ENCODE data around the gene FSTL3.

GRCh38 chr19:695352-695949 is 19.3 kb downstream of the FSTL3 start, which contains the start of gene PRSS57:
- TF ChIP-seq, protein P1, sequence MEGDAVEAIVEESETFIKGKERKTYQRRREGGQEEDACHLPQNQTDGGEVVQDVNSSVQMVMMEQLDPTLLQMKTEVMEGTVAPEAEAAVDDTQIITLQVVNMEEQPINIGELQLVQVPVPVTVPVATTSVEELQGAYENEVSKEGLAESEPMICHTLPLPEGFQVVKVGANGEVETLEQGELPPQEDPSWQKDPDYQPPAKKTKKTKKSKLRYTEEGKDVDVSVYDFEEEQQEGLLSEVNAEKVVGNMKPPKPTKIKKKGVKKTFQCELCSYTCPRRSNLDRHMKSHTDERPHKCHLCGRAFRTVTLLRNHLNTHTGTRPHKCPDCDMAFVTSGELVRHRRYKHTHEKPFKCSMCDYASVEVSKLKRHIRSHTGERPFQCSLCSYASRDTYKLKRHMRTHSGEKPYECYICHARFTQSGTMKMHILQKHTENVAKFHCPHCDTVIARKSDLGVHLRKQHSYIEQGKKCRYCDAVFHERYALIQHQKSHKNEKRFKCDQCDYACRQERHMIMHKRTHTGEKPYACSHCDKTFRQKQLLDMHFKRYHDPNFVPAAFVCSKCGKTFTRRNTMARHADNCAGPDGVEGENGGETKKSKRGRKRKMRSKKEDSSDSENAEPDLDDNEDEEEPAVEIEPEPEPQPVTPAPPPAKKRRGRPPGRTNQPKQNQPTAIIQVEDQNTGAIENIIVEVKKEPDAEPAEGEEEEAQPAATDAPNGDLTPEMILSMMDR (IDR thresholded peaks at IDR 0.05) = no peak
- no peak for TF ChIP-seq POLR2A (IDR thresholded peaks at IDR 0.05)
